GM12873 (cell line): ENCODE data around the gene TSSK1B.

Experiments
- TF ChIP-seq, protein P1 (sequence below): IDR thresholded peaks from 2 replicates; pipeline ENCODE4 v1.5.1; 2012; ENCODE audit warnings: low read depth, mild to moderate bottlenecking, moderate library complexity, low read length, control low read depth; ENCODE audit not compliant: insufficient read depth; ENCODE audit errors: missing control alignments

TSSK1B gene

DNA sequence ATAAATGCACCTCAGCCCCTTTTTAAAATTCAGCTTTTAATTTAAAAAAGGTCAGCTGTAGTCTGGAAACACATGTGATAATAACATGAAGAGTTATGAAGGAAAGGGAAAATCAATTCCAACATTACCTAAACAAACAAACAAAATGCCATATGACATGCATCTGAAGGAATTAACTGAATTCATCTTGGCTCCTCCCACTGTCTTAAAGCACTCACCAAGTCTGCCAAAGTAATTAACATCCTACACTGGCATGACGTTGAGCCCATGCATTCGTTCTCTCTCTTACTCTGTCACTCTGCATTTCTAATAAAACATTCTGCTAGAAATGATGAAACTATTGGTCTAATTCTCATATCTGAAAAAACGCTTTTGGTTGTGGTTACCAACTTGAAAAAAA, 37.7 kb downstream of the TSSK1B start:
- TF ChIP-seq, protein P1, sequence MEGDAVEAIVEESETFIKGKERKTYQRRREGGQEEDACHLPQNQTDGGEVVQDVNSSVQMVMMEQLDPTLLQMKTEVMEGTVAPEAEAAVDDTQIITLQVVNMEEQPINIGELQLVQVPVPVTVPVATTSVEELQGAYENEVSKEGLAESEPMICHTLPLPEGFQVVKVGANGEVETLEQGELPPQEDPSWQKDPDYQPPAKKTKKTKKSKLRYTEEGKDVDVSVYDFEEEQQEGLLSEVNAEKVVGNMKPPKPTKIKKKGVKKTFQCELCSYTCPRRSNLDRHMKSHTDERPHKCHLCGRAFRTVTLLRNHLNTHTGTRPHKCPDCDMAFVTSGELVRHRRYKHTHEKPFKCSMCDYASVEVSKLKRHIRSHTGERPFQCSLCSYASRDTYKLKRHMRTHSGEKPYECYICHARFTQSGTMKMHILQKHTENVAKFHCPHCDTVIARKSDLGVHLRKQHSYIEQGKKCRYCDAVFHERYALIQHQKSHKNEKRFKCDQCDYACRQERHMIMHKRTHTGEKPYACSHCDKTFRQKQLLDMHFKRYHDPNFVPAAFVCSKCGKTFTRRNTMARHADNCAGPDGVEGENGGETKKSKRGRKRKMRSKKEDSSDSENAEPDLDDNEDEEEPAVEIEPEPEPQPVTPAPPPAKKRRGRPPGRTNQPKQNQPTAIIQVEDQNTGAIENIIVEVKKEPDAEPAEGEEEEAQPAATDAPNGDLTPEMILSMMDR = no peak

DNA sequence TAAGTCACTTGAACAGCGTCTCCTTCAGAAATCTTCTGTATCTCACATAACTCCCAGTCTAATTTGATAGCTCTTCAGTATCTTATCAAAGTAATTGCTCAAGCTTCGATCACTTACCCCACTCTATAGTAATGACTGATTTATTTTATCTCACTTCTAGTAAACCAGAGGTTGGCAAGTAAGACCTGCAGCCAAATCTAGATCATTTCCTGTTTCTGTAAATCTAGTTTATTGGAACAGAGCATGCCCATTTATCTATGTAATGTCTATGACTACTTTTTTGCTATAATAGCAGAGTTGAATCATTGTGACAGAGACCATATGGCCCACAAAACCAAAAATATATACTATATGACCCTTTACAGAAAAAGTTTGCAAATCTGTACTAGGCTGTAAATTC, 40.1 kb downstream of the TSSK1B start:
- TF ChIP-seq, protein P1 = no peak

DNA sequence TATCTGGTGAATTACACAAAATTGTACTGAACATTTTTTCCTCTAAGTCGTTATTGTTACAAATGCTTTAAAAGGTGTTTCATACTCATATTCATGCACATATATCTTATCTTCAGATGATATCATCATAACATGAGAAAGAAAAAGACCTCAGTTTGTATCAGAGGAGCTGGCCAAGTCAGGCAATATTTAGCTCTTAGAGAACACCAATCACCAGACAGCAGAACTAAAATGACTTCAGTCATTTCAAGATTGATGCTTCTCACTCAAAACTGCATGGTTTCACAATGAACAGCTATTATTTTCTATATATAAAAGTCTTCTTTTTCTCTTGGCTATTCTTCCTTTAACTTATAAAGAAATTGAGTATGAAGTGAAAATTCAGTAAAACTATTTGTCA, 44.6 kb downstream of the TSSK1B start:
- TF ChIP-seq, protein P1 = no peak

DNA sequence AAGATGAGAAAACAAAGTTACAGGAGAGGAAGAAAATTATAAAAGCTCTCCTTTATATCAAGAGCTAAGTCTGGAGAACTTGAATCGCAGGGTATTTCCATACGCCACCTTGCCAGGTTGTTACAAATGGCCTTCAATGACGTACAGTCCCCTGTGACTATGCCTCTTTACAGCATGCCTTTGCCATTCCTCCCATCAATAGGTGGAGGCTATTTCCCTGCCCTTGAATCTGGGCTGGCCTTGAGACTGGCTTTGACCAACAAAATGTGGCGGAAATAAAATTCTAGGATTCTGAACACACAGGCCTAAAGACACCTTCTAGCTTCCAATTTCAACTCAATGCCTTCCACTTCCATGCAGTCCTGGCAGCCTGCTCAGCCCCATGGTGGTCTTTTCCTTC, 45.7 kb downstream of the TSSK1B start:
- TF ChIP-seq, protein P1 = no peak

DNA sequence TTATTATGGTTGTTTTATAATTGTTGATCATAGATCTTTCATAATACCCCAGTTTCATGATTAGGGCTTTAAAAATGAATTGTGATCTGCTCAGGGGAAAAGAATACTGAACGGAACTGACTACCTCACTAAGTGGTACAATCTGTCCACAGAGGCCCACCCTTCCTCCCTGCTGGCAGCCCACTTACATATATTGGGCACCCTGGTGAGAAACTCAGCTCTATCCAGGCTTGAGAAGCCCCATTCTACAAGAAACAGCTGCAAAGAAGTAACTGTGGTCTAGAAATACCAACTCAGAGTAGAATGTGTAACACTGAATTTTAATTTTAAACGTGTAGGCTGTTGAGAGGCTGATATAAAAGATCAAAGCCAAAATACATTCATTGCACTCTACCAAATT, 46.9 kb downstream of the TSSK1B start:
- TF ChIP-seq, protein P1 = no peak

DNA sequence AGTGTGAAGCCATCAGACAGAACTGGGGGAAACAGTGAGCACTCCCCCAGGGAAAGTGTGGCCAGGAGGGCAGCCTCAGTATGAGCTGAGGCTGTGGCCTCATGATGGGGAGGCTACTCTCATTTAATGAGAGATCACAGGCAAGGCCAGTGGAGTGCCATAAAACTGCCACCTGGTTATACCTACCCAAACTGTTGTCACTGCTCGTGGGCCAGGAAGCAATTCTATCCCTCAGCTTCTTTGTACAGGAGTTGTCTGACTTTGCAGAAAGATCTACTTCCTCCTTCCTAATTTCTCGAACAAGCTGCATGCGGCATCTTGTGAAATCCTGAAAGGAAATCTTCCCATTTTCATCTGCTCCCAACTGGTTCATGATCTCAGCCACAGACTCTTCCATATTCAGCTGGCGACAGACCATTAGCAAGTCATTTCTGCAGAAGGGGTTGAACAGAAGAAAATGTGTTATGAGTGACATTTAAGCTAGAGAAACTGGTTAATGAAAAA, 50.0 kb downstream of the TSSK1B start:
- TF ChIP-seq, protein P1 = no peak

DNA sequence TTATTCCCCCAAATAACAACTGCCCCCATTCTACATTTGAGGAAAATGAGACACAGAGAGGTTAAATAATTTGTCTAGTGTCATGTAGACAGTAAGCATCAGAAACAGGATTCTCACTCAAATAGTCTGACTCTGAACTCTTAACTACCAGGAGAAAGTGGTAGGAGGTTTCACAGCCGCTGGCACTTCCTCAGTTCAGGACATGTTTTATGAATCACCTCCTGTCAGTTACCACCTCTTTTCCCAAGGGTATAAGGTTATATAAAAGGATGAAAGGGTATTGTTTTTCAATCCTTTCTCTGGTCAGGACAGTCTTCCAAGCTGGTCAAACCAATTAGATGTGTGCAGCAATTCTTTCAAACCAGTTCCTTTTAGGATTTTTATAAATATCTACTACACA, 52.1 kb downstream of the TSSK1B start:
- TF ChIP-seq, protein P1 = no peak
